ENCODE measurements around the gene GHRHR.

Gene GHRHR

GRCh38 chr7:30922596-30922995, 41.2 kb upstream of the GHRHR start:
- no peak overlapping the region for H3K9ac ChIP-seq (ENCODE audit: low read depth, low read length)
- no peak overlapping the region for H3K27ac ChIP-seq (ENCODE audit: low read length)
- H3K9me3 ChIP-seq (ENCODE audit: insufficient read depth, low read depth, low read length), result no peaks in the 10 kb centered on the region
- no peaks in the 10 kb centered on the region for H3K36me3 ChIP-seq (ENCODE audit: insufficient read depth, low read depth, low read length)
- H3K4me3 ChIP-seq (ENCODE audit: low read length), result no peak overlapping the region
- H3K4me1 ChIP-seq (ENCODE audit: insufficient read depth, low read length), result no peaks in the 10 kb centered on the region
- H3K27me3 ChIP-seq (ENCODE audit: insufficient read depth, low read length), result no peaks in the 10 kb centered on the region

GRCh38 chr7:30923009-30923773, 40.6 kb upstream of the GHRHR start:
- Histone ChIP-seq H3K4me1 (ENCODE audit: insufficient read depth, low read length) (no peaks in the 10 kb centered on the region), H3K9ac (ENCODE audit: low read depth, low read length) (no peak overlapping the region), H3K27ac (ENCODE audit: low read length) (no peak overlapping the region)

GRCh38 chr7:30923774-30924413, 39.9 kb upstream of the GHRHR start:
- no peaks in the 10 kb centered on the region for H3K9me3 ChIP-seq (ENCODE audit: insufficient read depth, low read depth, low read length)

More at GRCh38 chr7:30923009-30923773, 40.6 kb upstream of the GHRHR start:
- Histone ChIP-seq H3K36me3 (ENCODE audit: insufficient read depth, low read depth, low read length) (no peaks in the 10 kb centered on the region), H3K27me3 (ENCODE audit: insufficient read depth, low read length) (no peaks in the 10 kb centered on the region), H3K4me3 (ENCODE audit: low read length) (no peak overlapping the region), H3K9me3 (ENCODE audit: insufficient read depth, low read depth, low read length) (no peaks in the 10 kb centered on the region)

GRCh38 chr7:30924624-30925023, 39.1 kb upstream of the GHRHR start:
- H3K36me3 ChIP-seq (ENCODE audit: insufficient read depth, low read depth, low read length), result no peaks in the 10 kb centered on the region
- no peak overlapping the region for H3K4me3 ChIP-seq (ENCODE audit: low read length)
- no peaks in the 10 kb centered on the region for H3K27me3 ChIP-seq (ENCODE audit: insufficient read depth, low read length)
- H3K27ac ChIP-seq (ENCODE audit: low read length), result no peak overlapping the region
- H3K9me3 ChIP-seq (ENCODE audit: insufficient read depth, low read depth, low read length), result no peaks in the 10 kb centered on the region
- H3K9ac ChIP-seq (ENCODE audit: low read depth, low read length), result no peak overlapping the region
- no peaks in the 10 kb centered on the region for H3K4me1 ChIP-seq (ENCODE audit: insufficient read depth, low read length)

More at GRCh38 chr7:30923774-30924413, 39.9 kb upstream of the GHRHR start:
- Histone ChIP-seq H3K4me3 (ENCODE audit: low read length) (no peak overlapping the region), H3K9ac (ENCODE audit: low read depth, low read length) (no peak overlapping the region), H3K36me3 (ENCODE audit: insufficient read depth, low read depth, low read length) (no peaks in the 10 kb centered on the region), H3K4me1 (ENCODE audit: insufficient read depth, low read length) (no peaks in the 10 kb centered on the region), H3K27me3 (ENCODE audit: insufficient read depth, low read length) (no peaks in the 10 kb centered on the region), H3K27ac (ENCODE audit: low read length) (no peak overlapping the region)

- H3K4me3 ChIP-seq (ENCODE audit: low read length), result no peak overlapping the region
- no peaks in the 10 kb centered on the region for H3K36me3 ChIP-seq (ENCODE audit: insufficient read depth, low read depth, low read length)
- no peak overlapping the region for H3K9ac ChIP-seq (ENCODE audit: low read depth, low read length)
- H3K27me3 ChIP-seq (ENCODE audit: insufficient read depth, low read length), result no peaks in the 10 kb centered on the region
- no peaks in the 10 kb centered on the region for H3K9me3 ChIP-seq (ENCODE audit: insufficient read depth, low read depth, low read length)
- no peaks in the 10 kb centered on the region for H3K4me1 ChIP-seq (ENCODE audit: insufficient read depth, low read length)
- no peak overlapping the region for H3K27ac ChIP-seq (ENCODE audit: low read length)
These were observed 38.6 kb upstream of the GHRHR start for GRCh38 chr7:30925117-30925516.

GRCh38 chr7:30925913-30926312, 37.8 kb upstream of the GHRHR start:
- Histone ChIP-seq H3K4me1 (ENCODE audit: insufficient read depth, low read length) (no peaks in the 10 kb centered on the region), H3K27me3 (ENCODE audit: insufficient read depth, low read length) (no peaks in the 10 kb centered on the region), H3K27ac (ENCODE audit: low read length) (no peak overlapping the region), H3K9ac (ENCODE audit: low read depth, low read length) (no peak overlapping the region), H3K4me3 (ENCODE audit: low read length) (no peak overlapping the region), H3K36me3 (ENCODE audit: insufficient read depth, low read depth, low read length) (no peaks in the 10 kb centered on the region), H3K9me3 (ENCODE audit: insufficient read depth, low read depth, low read length) (no peaks in the 10 kb centered on the region)

GRCh38 chr7:30926313-30926712, 37.4 kb upstream of the GHRHR start:
- Histone ChIP-seq H3K9ac (ENCODE audit: low read depth, low read length) (no peak overlapping the region), H3K27me3 (ENCODE audit: insufficient read depth, low read length) (no peaks in the 10 kb centered on the region), H3K9me3 (ENCODE audit: insufficient read depth, low read depth, low read length) (no peaks in the 10 kb centered on the region), H3K4me3 (ENCODE audit: low read length) (no peak overlapping the region), H3K4me1 (ENCODE audit: insufficient read depth, low read length) (no peaks in the 10 kb centered on the region), H3K36me3 (ENCODE audit: insufficient read depth, low read depth, low read length) (no peaks in the 10 kb centered on the region), H3K27ac (ENCODE audit: low read length) (no peak overlapping the region)

GRCh38 chr7:30927040-30927439, 36.7 kb upstream of the GHRHR start:
- H3K27ac ChIP-seq (ENCODE audit: low read length), result no peak overlapping the region

GRCh38 chr7:30927559-30927958, 36.2 kb upstream of the GHRHR start:
- no peak overlapping the region for H3K9ac ChIP-seq (ENCODE audit: low read depth, low read length)
- H3K36me3 ChIP-seq (ENCODE audit: insufficient read depth, low read depth, low read length), result no peaks in the 10 kb centered on the region
- peaks cover 4% of the 10 kb centered on the region for H3K27me3 ChIP-seq (ENCODE audit: insufficient read depth, low read length)
- no peak overlapping the region for H3K27ac ChIP-seq (ENCODE audit: low read length)
- H3K9me3 ChIP-seq (ENCODE audit: insufficient read depth, low read depth, low read length), result no peaks in the 10 kb centered on the region
- no peaks in the 10 kb centered on the region for H3K4me1 ChIP-seq (ENCODE audit: insufficient read depth, low read length)
- no peak overlapping the region for H3K4me3 ChIP-seq (ENCODE audit: low read length)

More at GRCh38 chr7:30927040-30927439, 36.7 kb upstream of the GHRHR start:
- H3K9me3 ChIP-seq (ENCODE audit: insufficient read depth, low read depth, low read length), result no peaks in the 10 kb centered on the region
- H3K9ac ChIP-seq (ENCODE audit: low read depth, low read length), result no peak overlapping the region
- H3K36me3 ChIP-seq (ENCODE audit: insufficient read depth, low read depth, low read length), result no peaks in the 10 kb centered on the region
- no peaks in the 10 kb centered on the region; the same call in 1 of the 2 replicates for H3K27me3 ChIP-seq (ENCODE audit: insufficient read depth, low read length)
- no peaks in the 10 kb centered on the region for H3K4me1 ChIP-seq (ENCODE audit: insufficient read depth, low read length)
- H3K4me3 ChIP-seq (ENCODE audit: low read length), result no peak overlapping the region

GRCh38 chr7:30928254-30928872, 35.4 kb upstream of the GHRHR start:
- no peak overlapping the region for H3K9ac ChIP-seq (ENCODE audit: low read depth, low read length)
- H3K4me3 ChIP-seq (ENCODE audit: low read length), result no peak overlapping the region
- H3K27ac ChIP-seq (ENCODE audit: low read length), result no peak overlapping the region
- H3K4me1 ChIP-seq (ENCODE audit: insufficient read depth, low read length), result no peaks in the 10 kb centered on the region
- peaks cover 11% of the 10 kb centered on the region for H3K27me3 ChIP-seq (ENCODE audit: insufficient read depth, low read length)
- no peaks in the 10 kb centered on the region for H3K36me3 ChIP-seq (ENCODE audit: insufficient read depth, low read depth, low read length)
- no peaks in the 10 kb centered on the region for H3K9me3 ChIP-seq (ENCODE audit: insufficient read depth, low read depth, low read length)

GRCh38 chr7:30929686-30930085, 34.1 kb upstream of the GHRHR start:
- Histone ChIP-seq H3K9me3 (ENCODE audit: insufficient read depth, low read depth, low read length) (no peaks in the 10 kb centered on the region), H3K27me3 (ENCODE audit: insufficient read depth, low read length) (peaks cover 18% of the 10 kb centered on the region), H3K36me3 (ENCODE audit: insufficient read depth, low read depth, low read length) (no peaks in the 10 kb centered on the region), H3K4me1 (ENCODE audit: insufficient read depth, low read length) (no peaks in the 10 kb centered on the region), H3K4me3 (ENCODE audit: low read length) (no peak overlapping the region), H3K27ac (ENCODE audit: low read length) (no peak overlapping the region), H3K9ac (ENCODE audit: low read depth, low read length) (no peak overlapping the region)

- Histone ChIP-seq H3K36me3 (ENCODE audit: insufficient read depth, low read depth, low read length) (no peaks in the 10 kb centered on the region), H3K9ac (ENCODE audit: low read depth, low read length) (no peak overlapping the region), H3K27ac (ENCODE audit: low read length) (no peak overlapping the region), H3K4me3 (ENCODE audit: low read length) (no peak overlapping the region), H3K4me1 (ENCODE audit: insufficient read depth, low read length) (no peaks in the 10 kb centered on the region), H3K27me3 (ENCODE audit: insufficient read depth, low read length) (peaks cover 19% of the 10 kb centered on the region), H3K9me3 (ENCODE audit: insufficient read depth, low read depth, low read length) (no peaks in the 10 kb centered on the region)
These were observed 33.1 kb upstream of the GHRHR start for GRCh38 chr7:30930621-30931020.
